ENCODE results near the gene SPDL1.
"Not testable (repeated sequence)": the region's sequence is repeated elsewhere in the genome, so short reads cannot be mapped to it uniquely, and the experiment has no call there.

The SPDL1 gene

DNA sequence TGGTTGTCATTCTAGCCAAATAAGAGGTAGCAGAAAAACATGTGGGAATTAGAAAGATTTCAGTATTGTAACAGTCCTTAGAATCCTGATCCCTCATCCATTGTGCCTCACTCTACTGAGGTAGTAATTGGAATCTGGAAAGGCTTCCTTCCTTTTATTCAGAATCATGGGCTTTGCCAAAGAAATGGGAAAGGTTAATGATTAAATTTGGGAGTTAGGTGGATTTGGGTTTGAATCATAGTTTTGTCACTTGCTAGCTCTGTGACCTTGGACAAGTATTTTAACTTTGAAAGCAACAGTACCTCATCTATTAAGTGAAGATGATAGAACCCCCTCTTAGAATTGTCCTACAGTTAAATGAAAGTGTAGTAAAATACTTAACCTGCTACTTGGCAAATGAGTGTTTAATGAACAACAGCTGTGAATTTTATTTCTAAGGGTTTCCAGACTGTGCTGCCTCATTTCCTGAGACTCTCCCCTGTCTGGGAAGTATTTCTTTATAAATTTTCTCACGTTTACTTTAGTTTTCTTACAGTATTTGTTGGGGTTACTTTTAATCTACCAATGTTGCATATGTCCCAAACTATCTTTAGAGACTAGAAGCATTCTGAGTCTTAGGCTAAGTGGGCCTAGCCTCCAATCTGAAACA is 11.7 kb downstream of the SPDL1 start:
- Histone ChIP-seq H3K4me1 (ENCODE audit: control insufficient read depth, insufficient read depth, low read length) (no peaks in the 10 kb centered on the region), H3K4me3 (ENCODE audit: low read depth, low read length) (no peak overlapping the region), H3K27ac (ENCODE audit: low read depth, low read length) (no peak overlapping the region), H3K36me3 (ENCODE audit: control insufficient read depth, insufficient read depth, low read length) (peaks cover 98% of the 10 kb centered on the region), H3K9ac (ENCODE audit: low read depth, low read length) (no peak overlapping the region), H3K9me3 (ENCODE audit: control insufficient read depth, insufficient read depth, low read length) (no peaks in the 10 kb centered on the region), H3K27me3 (ENCODE audit: control insufficient read depth, insufficient read depth, low read length) (no peaks in the 10 kb centered on the region)

DNA sequence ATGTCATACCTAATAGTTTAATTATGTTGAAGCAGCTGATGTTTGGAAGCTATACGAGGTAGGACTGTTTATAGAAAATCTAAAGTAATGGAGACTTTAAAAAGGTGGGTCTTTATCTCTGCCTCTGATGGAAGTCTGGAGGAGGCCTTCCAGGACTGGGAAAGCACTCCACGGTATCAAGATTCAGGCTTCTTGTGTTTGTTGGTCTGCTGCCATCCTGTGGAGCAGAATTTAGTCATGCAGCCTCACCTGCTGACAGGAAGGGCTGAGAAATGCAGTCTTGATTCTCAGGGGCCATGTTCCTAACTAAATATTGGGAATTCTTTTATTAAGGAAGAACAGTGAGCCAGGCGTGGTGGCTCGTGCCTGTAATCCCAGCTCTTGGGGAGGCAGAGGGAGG is 15.9 kb downstream of the SPDL1 start:
- Histone ChIP-seq H3K4me3 (ENCODE audit: low read depth, low read length) (no peak overlapping the region), H3K27ac (ENCODE audit: low read depth, low read length) (no peak overlapping the region), H3K36me3 (ENCODE audit: control insufficient read depth, insufficient read depth, low read length) (peaks cover 98% of the 10 kb centered on the region), H3K9me3 (ENCODE audit: control insufficient read depth, insufficient read depth, low read length) (no peaks in the 10 kb centered on the region), H3K27me3 (ENCODE audit: control insufficient read depth, insufficient read depth, low read length) (no peaks in the 10 kb centered on the region), H3K4me1 (ENCODE audit: control insufficient read depth, insufficient read depth, low read length) (no peaks in the 10 kb centered on the region), H3K9ac (ENCODE audit: low read depth, low read length) (no peak overlapping the region)

DNA sequence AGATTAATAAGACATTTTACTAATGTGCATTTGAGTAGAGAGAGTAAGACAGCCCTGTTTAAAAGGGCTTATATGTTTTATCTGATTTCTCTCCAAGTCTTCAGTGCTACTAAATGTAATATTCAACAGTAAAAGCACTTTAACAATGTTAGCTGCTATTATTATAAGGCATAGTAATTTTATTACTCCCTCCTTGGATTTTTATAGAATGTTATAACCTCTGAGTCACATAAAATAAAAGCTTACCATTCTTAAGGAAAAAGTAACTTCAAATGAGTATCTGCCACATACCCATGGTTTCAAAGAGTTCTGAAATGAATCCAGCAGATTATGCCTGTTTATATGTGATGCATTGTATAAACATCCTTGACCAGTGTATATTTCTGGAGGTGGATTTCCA is 19.0 kb downstream of the SPDL1 start:
- Histone ChIP-seq H3K36me3 (ENCODE audit: control insufficient read depth, insufficient read depth, low read length) (peaks cover 76% of the 10 kb centered on the region), H3K27ac (ENCODE audit: low read depth, low read length) (no peak overlapping the region), H3K9me3 (ENCODE audit: control insufficient read depth, insufficient read depth, low read length) (no peaks in the 10 kb centered on the region), H3K9ac (ENCODE audit: low read depth, low read length) (no peak overlapping the region), H3K4me1 (ENCODE audit: control insufficient read depth, insufficient read depth, low read length) (no peaks in the 10 kb centered on the region), H3K27me3 (ENCODE audit: control insufficient read depth, insufficient read depth, low read length) (no peaks in the 10 kb centered on the region), H3K4me3 (ENCODE audit: low read depth, low read length) (no peak overlapping the region)

DNA sequence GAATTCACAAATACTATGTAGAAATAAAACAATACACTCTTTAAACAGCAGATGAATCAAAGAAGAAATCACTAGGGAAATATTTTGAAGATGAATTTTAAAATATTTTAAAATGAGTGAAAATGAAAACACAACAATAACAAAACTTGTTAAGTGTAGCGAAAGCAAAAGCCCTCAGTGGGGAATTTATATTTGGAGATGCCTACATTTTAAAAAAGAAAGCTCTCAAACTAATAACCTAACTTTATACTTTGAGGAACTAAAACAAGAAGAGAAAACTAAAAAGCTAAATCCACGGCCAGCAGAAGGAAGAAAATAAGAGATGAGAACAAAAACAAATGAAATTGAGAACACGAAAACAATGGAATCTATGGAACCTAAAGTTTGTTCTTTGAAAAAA is 22.7 kb downstream of the SPDL1 start:
- no peak overlapping the region for H3K9ac ChIP-seq (ENCODE audit: low read depth, low read length)
- H3K27ac ChIP-seq (ENCODE audit: low read depth, low read length), result no peak overlapping the region
- H3K4me3 ChIP-seq (ENCODE audit: low read depth, low read length), result no peak overlapping the region
- no peaks in the 10 kb centered on the region; the same call in 1 of the 2 replicates for H3K9me3 ChIP-seq (ENCODE audit: control insufficient read depth, insufficient read depth, low read length)
- no peaks in the 10 kb centered on the region for H3K4me1 ChIP-seq (ENCODE audit: control insufficient read depth, insufficient read depth, low read length)
- no peaks in the 10 kb centered on the region for H3K27me3 ChIP-seq (ENCODE audit: control insufficient read depth, insufficient read depth, low read length)
- peaks cover 39% of the 10 kb centered on the region for H3K36me3 ChIP-seq (ENCODE audit: control insufficient read depth, insufficient read depth, low read length)

DNA sequence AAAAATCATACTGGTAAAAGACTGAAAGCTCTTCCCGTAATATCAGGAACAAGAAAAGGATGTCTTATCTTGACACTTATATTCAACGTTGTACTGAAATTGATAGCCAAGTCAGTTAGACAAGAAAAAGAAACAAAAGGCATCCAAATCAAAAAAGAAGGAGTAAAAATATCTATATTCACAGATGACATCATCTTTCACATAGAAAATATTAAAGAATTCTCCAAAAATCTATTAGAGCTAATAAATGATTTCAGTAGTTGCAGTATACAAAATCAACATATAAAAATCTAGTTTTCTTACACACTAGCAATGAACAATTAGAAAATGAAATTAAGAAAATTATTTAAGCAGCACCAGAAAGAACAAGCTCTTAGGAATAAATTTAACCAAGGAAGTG is 24.3 kb downstream of the SPDL1 start:
- no peak overlapping the region for H3K27ac ChIP-seq (ENCODE audit: low read depth, low read length)
- H3K27me3 ChIP-seq (ENCODE audit: control insufficient read depth, insufficient read depth, low read length), result no peaks in the 10 kb centered on the region

DNA sequence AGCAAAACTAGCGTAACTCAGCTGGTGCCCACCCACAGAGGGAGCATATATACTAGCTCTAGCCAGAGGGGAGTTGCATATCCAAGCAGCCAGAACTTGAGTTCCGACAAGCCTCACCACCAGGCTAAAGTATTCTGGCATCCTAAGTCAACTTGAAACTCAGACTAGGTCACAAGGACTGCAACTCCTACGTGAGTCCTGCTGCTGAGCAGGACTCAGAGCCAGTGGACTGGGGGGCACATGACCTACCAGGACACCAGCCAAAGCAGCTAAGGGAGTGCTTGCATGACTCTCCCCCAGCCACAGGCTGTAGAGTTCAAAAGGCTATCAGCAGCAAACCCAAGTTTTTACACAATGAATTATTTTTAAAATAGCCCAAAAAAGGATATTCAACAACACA is 26.1 kb downstream of the SPDL1 start:
- Histone ChIP-seq H3K27me3 (ENCODE audit: control insufficient read depth, insufficient read depth, low read length) (no peaks in the 10 kb centered on the region), H3K9ac (ENCODE audit: low read depth, low read length) (no peak overlapping the region), H3K36me3 (ENCODE audit: control insufficient read depth, insufficient read depth, low read length) (peaks cover 6% of the 10 kb centered on the region), H3K4me1 (ENCODE audit: control insufficient read depth, insufficient read depth, low read length) (no peaks in the 10 kb centered on the region), H3K27ac (ENCODE audit: low read depth, low read length) (no peak overlapping the region), H3K4me3 (ENCODE audit: low read depth, low read length) (no peak overlapping the region), H3K9me3 (ENCODE audit: control insufficient read depth, insufficient read depth, low read length) (no peaks in the 10 kb centered on the region; the same call in 1 of the 2 replicates)

More for the DNA sequence above, 24.3 kb downstream of the SPDL1 start:
- H3K36me3 ChIP-seq (ENCODE audit: control insufficient read depth, insufficient read depth, low read length), result peaks cover 23% of the 10 kb centered on the region
- H3K9ac ChIP-seq (ENCODE audit: low read depth, low read length), result no peak overlapping the region
- no peak overlapping the region for H3K4me3 ChIP-seq (ENCODE audit: low read depth, low read length)
- no peaks in the 10 kb centered on the region for H3K4me1 ChIP-seq (ENCODE audit: control insufficient read depth, insufficient read depth, low read length)
- H3K9me3 ChIP-seq (ENCODE audit: control insufficient read depth, insufficient read depth, low read length), result no peaks in the 10 kb centered on the region; the same call in 1 of the 2 replicates

DNA sequence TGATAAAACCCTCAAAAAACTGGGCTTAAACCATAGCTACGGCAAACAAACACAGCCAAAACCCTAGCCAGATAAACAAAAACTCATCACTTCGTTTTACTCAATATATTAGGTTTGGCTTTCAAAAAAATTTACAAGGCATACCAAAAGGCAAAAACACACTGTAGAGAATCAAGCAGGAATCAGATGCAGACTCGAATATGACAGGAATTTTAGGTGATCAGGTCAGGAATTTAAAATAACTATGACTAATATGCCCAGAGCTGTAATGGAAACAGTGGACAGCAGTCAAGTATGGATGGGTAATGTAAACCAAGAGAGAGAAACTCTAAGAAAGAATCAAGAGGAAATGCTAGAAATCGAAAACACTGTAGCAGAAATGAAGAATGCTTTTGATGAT is 27.0 kb downstream of the SPDL1 start:
- H3K4me3 ChIP-seq (ENCODE audit: low read depth, low read length), result no peak overlapping the region
- no peaks in the 10 kb centered on the region for H3K4me1 ChIP-seq (ENCODE audit: control insufficient read depth, insufficient read depth, low read length)
- no peaks in the 10 kb centered on the region for H3K36me3 ChIP-seq (ENCODE audit: control insufficient read depth, insufficient read depth, low read length)
- H3K27me3 ChIP-seq (ENCODE audit: control insufficient read depth, insufficient read depth, low read length), result no peaks in the 10 kb centered on the region
- H3K9ac ChIP-seq (ENCODE audit: low read depth, low read length), result no peak overlapping the region
- H3K27ac ChIP-seq (ENCODE audit: low read depth, low read length), result no peak overlapping the region
- H3K9me3 ChIP-seq (ENCODE audit: control insufficient read depth, insufficient read depth, low read length), result no peaks in the 10 kb centered on the region; the same call in 1 of the 2 replicates

DNA sequence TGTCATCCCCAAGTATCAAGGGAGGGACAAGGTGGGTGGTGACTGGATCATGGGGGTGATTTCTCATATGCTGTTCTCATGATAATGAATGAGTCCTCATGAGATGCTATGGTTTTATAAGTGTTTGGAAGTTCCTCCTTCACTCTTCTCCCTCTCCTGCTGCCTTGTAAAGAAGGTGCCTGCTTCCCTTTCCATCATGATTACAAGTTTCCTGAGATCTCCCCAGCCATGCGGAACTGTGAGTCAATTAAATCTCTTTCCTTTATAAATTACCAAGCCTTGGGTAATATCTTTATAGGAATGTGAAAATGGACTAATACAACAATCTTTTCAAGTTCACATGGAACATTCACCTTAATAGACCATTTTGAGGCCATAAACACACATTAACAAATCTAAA is 32.0 kb downstream of the SPDL1 start:
- Histone ChIP-seq H3K4me1 (ENCODE audit: control insufficient read depth, insufficient read depth, low read length) (no peaks in the 10 kb centered on the region), H3K27ac (ENCODE audit: low read depth, low read length) (no peak overlapping the region), H3K4me3 (ENCODE audit: low read depth, low read length) (no peak overlapping the region), H3K9me3 (ENCODE audit: control insufficient read depth, insufficient read depth, low read length) (peaks cover 6% of the 10 kb centered on the region; the same call in 1 of the 2 replicates), H3K36me3 (ENCODE audit: control insufficient read depth, insufficient read depth, low read length) (no peaks in the 10 kb centered on the region), H3K27me3 (ENCODE audit: control insufficient read depth, insufficient read depth, low read length) (no peaks in the 10 kb centered on the region), H3K9ac (ENCODE audit: low read depth, low read length) (no peak overlapping the region)

DNA sequence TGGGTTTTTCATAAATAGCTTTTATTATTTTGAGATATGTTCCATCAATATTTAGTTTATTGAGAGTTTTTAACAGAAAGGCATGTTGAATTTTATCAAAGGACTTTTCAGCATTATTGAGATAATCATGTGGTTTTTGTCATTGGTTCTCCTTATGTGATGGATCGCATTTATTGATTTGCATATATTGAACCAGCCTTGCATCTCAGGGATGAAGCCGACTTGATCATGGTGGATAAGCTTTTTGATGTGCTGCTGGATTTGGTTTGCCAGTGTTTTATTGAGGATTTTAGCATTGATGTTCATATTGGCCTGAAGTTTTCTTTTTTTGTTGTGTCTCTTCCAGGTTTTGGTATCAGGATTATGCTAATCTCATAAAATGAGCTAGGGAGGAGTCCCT is 40.7 kb downstream of the SPDL1 start:
- H3K4me1 ChIP-seq (ENCODE audit: control insufficient read depth, insufficient read depth, low read length); H3K27me3 ChIP-seq (ENCODE audit: control insufficient read depth, insufficient read depth, low read length); H3K4me3 ChIP-seq (ENCODE audit: low read depth, low read length); H3K27ac ChIP-seq (ENCODE audit: low read depth, low read length); H3K36me3 ChIP-seq (ENCODE audit: control insufficient read depth, insufficient read depth, low read length); H3K9me3 ChIP-seq (ENCODE audit: control insufficient read depth, insufficient read depth, low read length); H3K9ac ChIP-seq (ENCODE audit: low read depth, low read length): not testable (repeated sequence)

DNA sequence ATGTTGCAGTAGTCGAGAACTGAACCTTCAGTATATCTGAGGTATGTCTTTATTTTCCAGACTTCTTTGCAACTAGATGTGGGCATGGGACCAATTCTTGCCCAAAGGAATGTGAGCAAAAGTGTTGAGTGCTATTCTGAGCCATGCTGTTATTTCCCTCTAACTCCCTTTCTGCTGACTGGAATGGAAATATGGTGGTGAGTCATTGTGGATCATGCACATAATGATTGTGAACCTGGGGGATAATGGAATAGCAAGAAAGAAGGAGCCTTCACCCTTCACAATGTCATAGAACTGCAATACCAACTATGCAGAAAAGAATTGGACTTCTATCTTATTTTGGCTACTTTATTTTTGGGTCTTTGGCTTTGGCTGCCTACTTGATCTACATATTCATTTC is 43.2 kb downstream of the SPDL1 start:
- Histone ChIP-seq H3K27ac (ENCODE audit: low read depth, low read length) (no peak overlapping the region), H3K9ac (ENCODE audit: low read depth, low read length) (no peak overlapping the region), H3K9me3 (ENCODE audit: control insufficient read depth, insufficient read depth, low read length) (no peaks in the 10 kb centered on the region), H3K36me3 (ENCODE audit: control insufficient read depth, insufficient read depth, low read length) (no peaks in the 10 kb centered on the region), H3K27me3 (ENCODE audit: control insufficient read depth, insufficient read depth, low read length) (no peaks in the 10 kb centered on the region), H3K4me1 (ENCODE audit: control insufficient read depth, insufficient read depth, low read length) (no peaks in the 10 kb centered on the region), H3K4me3 (ENCODE audit: low read depth, low read length) (no peak overlapping the region)

DNA sequence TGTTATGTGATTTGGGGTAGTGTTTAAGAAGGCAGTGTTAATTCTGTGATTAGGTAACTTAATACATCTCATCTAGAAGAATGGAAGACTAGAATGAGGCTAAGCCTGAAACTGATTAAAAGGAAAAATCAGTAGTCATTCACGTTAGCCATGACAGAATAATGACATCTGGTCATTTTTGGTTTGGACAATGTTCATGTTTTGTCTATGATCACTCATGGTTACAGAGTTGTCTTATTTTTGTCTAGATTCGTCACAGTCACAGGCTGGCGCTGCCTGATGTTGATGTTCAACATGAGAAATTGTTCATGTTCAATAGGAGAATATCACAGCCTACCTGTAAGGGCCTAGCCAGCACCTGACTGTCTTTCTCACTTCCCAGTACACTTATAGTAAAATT is 44.0 kb downstream of the SPDL1 start:
- no peaks in the 10 kb centered on the region for H3K27me3 ChIP-seq (ENCODE audit: control insufficient read depth, insufficient read depth, low read length)
- H3K27ac ChIP-seq (ENCODE audit: low read depth, low read length), result no peak overlapping the region
- H3K36me3 ChIP-seq (ENCODE audit: control insufficient read depth, insufficient read depth, low read length), result no peaks in the 10 kb centered on the region
- no peaks in the 10 kb centered on the region for H3K4me1 ChIP-seq (ENCODE audit: control insufficient read depth, insufficient read depth, low read length)
- no peaks in the 10 kb centered on the region for H3K9me3 ChIP-seq (ENCODE audit: control insufficient read depth, insufficient read depth, low read length)
- H3K4me3 ChIP-seq (ENCODE audit: low read depth, low read length), result no peak overlapping the region
- no peak overlapping the region for H3K9ac ChIP-seq (ENCODE audit: low read depth, low read length)
